ENCODE measurements around the gene GPHB5. TPM values are rescaled to one million over a fixed set of nuclear protein-coding genes. Genes with fewer than 3 reads are reported as not detected.

The GPHB5 gene
- total and polyA plus RNA-seq, 2 donors (not counting 1 experiment from before 2014, with no cell fraction given): not detected

DNA sequence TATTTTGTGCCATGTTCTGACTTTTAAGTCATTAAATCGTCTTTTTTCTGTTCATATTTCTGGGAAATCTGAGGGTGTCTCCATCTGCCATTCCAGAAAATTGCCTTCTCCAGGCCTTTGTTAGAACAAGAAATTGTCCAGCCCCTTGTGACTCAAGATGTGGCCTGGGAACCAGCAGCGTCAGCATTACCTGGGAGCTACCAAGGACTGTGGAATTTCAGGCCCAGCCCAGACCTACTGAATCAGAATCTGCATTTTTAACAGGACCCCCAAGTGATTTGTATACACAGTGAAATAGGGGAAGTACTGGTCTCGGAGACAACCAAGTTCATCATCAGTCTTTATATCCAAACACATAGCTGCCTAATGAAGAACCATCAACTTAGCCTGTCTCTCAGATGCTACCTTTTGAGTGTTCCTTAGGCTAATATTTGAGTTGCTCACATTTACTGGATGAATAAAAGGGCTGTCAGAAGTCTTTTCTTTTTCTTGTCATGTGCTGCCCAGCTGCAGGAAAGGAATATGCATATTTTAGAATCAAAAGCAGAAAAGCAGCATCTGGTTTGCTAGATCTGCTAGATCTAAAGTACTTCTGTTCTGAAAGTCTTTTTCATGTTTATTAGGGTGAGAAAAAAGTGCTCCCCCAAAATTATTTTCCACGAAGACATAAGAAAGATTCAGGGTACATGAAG lies 21.2 kb downstream of the GPHB5 start:
- Histone ChIP-seq H3K9ac (ENCODE audit: insufficient read depth, low read length) (no peak overlapping the region), H4K20me1 (ENCODE audit: control insufficient read depth, extremely low read depth, insufficient read depth, low read length) (no peaks in the 10 kb centered on the region), H3K4me3 (replicated peaks in 1 of 4; ENCODE audit: control extremely low read depth in 1 of 4, insufficient read depth in 1 of 4, low read depth in 3 of 4, low read length in 4 of 4) (no peak overlapping the region), H3K36me3 (ENCODE audit: control insufficient read depth, insufficient read depth, low read length) (no peaks in the 10 kb centered on the region), H3K27ac (ENCODE audit: insufficient read depth, low read length) (no peak overlapping the region), H3K4me2 (ENCODE audit: extremely low read depth, insufficient read depth, low read length) (no peak overlapping the region), H3K9me3 (ENCODE audit: control insufficient read depth, insufficient read depth, low read depth, low read length) (no peaks in the 10 kb centered on the region), H3K79me2 (ENCODE audit: control insufficient read depth, insufficient read depth, low read length) (no peaks in the 10 kb centered on the region), H2AFZ (ENCODE audit: low read length) (no peak overlapping the region), H3K4me1 (ENCODE audit: control insufficient read depth, extremely low read depth, insufficient read depth, low read length) (no peaks in the 10 kb centered on the region), H3K27me3 (ENCODE audit: control insufficient read depth, insufficient read depth, low read length) (no peaks in the 10 kb centered on the region)
- DNase-seq (ENCODE audit: low read depth in 2 of 2): no peak
- TF ChIP-seq, protein P1, sequence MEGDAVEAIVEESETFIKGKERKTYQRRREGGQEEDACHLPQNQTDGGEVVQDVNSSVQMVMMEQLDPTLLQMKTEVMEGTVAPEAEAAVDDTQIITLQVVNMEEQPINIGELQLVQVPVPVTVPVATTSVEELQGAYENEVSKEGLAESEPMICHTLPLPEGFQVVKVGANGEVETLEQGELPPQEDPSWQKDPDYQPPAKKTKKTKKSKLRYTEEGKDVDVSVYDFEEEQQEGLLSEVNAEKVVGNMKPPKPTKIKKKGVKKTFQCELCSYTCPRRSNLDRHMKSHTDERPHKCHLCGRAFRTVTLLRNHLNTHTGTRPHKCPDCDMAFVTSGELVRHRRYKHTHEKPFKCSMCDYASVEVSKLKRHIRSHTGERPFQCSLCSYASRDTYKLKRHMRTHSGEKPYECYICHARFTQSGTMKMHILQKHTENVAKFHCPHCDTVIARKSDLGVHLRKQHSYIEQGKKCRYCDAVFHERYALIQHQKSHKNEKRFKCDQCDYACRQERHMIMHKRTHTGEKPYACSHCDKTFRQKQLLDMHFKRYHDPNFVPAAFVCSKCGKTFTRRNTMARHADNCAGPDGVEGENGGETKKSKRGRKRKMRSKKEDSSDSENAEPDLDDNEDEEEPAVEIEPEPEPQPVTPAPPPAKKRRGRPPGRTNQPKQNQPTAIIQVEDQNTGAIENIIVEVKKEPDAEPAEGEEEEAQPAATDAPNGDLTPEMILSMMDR (conservative IDR thresholded peaks at IDR 0.05 in 1 of 2, IDR thresholded peaks at IDR 0.05 in 1 of 2; ENCODE audit: low read depth in 1 of 2, low read length in 2 of 2): no peak
- no peak for TF ChIP-seq EZH2 (IDR thresholded peaks at IDR 0.05; ENCODE audit: low read length, missing control alignments)

DNA sequence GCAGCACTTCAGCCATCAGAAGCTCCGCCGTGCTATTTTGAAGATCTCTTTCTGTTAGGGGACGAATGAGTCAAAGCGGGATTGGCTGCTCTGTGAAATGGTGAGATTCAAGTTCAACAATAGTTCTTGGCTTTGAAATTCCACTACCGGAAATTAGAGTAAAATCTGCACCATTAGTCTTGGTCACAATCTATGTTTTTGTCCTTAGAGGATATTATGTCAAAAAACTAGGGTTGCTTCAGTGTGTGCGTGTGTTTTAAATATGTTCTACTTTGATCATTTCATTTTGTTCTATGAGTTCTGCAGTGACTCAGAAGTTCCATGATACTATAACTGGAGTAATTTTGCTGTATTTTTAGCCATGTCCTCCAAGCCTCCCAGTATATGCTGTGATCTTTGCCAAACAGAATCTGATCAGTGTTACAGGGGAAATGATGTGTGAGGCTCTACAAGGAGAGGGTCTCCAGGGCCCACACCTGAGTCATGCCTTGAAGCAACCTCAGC lies 22.6 kb downstream of the GPHB5 start:
- H3K27ac ChIP-seq (ENCODE audit: insufficient read depth, low read length): no peak overlapping the region
- no peak overlapping the region for H3K4me2 ChIP-seq (ENCODE audit: extremely low read depth, insufficient read depth, low read length)
- H3K4me1 ChIP-seq (ENCODE audit: control insufficient read depth, extremely low read depth, insufficient read depth, low read length): no peaks in the 10 kb centered on the region
- no peaks in the 10 kb centered on the region for H3K27me3 ChIP-seq (ENCODE audit: control insufficient read depth, insufficient read depth, low read length)
- DNase-seq (ENCODE audit: low read depth in 2 of 2): peak in 1 of 2 donors; percentile 19
- H3K79me2 ChIP-seq (ENCODE audit: control insufficient read depth, insufficient read depth, low read length): no peaks in the 10 kb centered on the region
- H2AFZ ChIP-seq (ENCODE audit: low read length): no peak overlapping the region
- H3K9ac ChIP-seq (ENCODE audit: insufficient read depth, low read length): no peak overlapping the region
- H3K4me3 ChIP-seq (replicated peaks in 1 of 4; ENCODE audit: control extremely low read depth in 1 of 4, insufficient read depth in 1 of 4, low read depth in 3 of 4, low read length in 4 of 4): no peak overlapping the region
- no peaks in the 10 kb centered on the region for H4K20me1 ChIP-seq (ENCODE audit: control insufficient read depth, extremely low read depth, insufficient read depth, low read length)
- no peaks in the 10 kb centered on the region for H3K9me3 ChIP-seq (ENCODE audit: control insufficient read depth, insufficient read depth, low read depth, low read length)
- H3K36me3 ChIP-seq (ENCODE audit: control insufficient read depth, insufficient read depth, low read length): no peaks in the 10 kb centered on the region
- no peak for TF ChIP-seq EZH2 (IDR thresholded peaks at IDR 0.05; ENCODE audit: low read length, missing control alignments)
- TF ChIP-seq, protein P1 (conservative IDR thresholded peaks at IDR 0.05 in 1 of 2, IDR thresholded peaks at IDR 0.05 in 1 of 2; ENCODE audit: low read depth in 1 of 2, low read length in 2 of 2): no peak

DNA sequence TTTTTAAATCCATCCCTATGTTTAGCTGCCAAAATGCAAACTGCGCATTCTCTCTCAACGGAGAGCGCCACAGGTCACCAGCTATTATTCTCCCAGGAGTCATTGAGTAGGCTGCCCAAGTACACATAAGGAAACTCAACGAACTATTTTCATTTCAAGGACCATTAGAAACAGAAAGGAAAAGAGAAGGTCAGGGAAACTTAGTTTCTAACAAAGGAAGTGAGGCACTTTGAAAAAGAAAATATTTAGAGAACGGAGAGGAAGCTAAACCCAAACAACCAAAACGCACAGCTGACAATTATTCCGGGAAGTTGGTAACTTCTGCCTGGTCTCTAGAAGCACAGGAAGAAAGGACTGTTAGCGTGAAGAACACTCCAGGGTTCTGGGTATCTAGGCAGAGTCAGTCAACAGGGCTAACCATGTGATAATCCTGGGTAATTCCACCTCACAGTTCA lies 23.5 kb downstream of the GPHB5 start:
- Histone ChIP-seq H3K9me3 (ENCODE audit: control insufficient read depth, insufficient read depth, low read depth, low read length) (no peaks in the 10 kb centered on the region), H3K36me3 (ENCODE audit: control insufficient read depth, insufficient read depth, low read length) (no peaks in the 10 kb centered on the region), H3K9ac (ENCODE audit: insufficient read depth, low read length) (no peak overlapping the region), H3K79me2 (ENCODE audit: control insufficient read depth, insufficient read depth, low read length) (no peaks in the 10 kb centered on the region), H3K27me3 (ENCODE audit: control insufficient read depth, insufficient read depth, low read length) (no peaks in the 10 kb centered on the region), H4K20me1 (ENCODE audit: control insufficient read depth, extremely low read depth, insufficient read depth, low read length) (no peaks in the 10 kb centered on the region), H2AFZ (ENCODE audit: low read length) (no peak overlapping the region), H3K4me2 (ENCODE audit: extremely low read depth, insufficient read depth, low read length) (no peak overlapping the region), H3K4me3 (replicated peaks in 1 of 4; ENCODE audit: control extremely low read depth in 1 of 4, insufficient read depth in 1 of 4, low read depth in 3 of 4, low read length in 4 of 4) (no peak overlapping the region), H3K4me1 (ENCODE audit: control insufficient read depth, extremely low read depth, insufficient read depth, low read length) (no peaks in the 10 kb centered on the region), H3K27ac (ENCODE audit: insufficient read depth, low read length) (no peak overlapping the region)
- DNase-seq (ENCODE audit: low read depth in 2 of 2): no peak
- TF ChIP-seq, protein P1 (conservative IDR thresholded peaks at IDR 0.05 in 1 of 2, IDR thresholded peaks at IDR 0.05 in 1 of 2; ENCODE audit: low read depth in 1 of 2, low read length in 2 of 2): no peak
- TF ChIP-seq EZH2 (IDR thresholded peaks at IDR 0.05; ENCODE audit: low read length, missing control alignments): no peak

Data from fibroblast of lung (primary cell).